HCEC 1CT (cell line): ENCODE data around the gene USP8.
"Not testable (repeated sequence)": the region's sequence is repeated elsewhere in the genome, so short reads cannot be mapped to it uniquely, and the experiment has no call there.

ENCODE experiments used
- DNase-seq: peaks from one replicate; pipeline ENCODE4 v3.0.0-alpha.2; 2017

The USP8 gene

DNA sequence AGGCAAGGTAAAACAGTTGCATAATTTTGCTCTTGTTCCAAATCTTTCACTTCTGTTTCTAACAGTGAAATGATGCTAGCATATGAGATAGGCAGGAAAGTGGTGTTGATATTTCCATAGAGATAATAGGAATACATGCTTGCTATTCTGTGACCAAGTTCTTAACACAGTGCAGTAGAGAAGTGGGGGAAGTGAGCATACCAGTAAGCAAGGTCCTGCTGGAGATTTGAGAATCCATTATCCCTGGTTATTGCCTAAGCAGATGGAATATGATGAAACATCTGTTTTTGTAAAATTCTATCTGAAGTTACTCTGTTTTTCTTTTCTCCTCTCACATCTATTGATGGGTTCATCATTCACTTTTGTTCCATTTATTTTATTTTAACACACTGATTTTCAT lies 28.7 kb downstream of the USP8 start:
- DNase-seq, result peak; percentile 27

GRCh38 chr15:50458348-50459112 lies 34.3 kb downstream of the USP8 start:
- no peak for DNase-seq

DNA sequence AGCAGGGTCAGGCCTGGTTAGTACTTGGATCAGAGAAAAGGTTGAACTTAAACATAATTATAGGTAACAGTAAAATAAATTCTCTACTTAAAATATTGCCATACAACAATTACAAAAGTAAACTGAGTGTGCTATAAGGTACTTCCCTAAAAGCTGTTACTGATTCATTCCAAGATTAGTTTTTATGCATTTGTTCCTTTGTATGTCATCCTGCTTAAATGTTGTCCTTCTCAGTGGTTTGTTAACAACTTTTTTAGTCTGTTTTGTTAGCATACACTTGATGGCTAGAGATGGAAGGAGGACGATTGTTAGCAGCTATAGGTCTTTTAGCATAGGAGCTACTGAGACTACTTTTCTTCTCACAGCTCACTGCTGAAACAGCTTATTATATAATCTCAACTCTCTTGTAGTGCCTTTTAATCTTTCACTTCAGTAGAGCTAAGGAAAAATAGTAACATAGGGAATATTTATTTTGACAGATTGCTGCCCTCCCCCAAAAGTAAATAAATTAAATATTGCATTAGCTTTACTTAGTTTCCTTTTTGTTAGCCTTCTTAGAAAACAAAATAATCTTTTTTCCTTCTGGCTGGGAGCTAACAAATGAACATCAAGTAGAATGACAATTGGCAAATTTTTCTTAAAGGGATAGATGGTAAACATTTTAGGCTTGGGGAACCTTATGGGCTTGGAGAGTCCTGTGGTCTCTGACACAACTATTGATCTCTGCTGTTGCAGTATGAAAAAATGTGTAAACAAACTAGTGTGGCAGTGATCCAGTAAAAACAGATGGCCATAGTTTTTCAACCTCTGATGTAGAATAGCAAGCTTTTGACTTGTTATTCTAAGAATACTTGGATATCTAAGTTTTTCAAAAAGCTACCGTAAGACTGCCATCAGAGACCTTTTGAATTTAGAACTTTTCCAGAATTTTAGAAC lies 39.5 kb downstream of the USP8 start:
- peak; percentile 56 for DNase-seq

DNA sequence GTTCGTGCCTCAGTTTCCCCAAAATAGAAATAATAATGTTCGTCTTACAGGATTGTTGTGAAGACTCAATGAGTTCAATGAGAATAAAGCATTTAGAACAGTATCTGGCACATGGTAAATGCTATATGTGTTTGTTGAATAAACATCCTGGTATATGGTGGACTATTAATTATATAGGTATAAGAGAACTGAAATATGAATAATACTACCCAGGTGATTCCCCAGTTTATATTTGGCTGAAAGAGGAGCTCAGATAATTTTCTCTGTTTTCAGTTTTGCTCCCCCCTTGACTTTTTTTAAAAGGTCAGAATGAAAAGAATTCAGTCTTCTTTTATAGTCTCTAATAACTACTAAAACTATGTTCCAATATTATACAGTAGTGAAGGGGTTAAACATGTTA lies 46.9 kb downstream of the USP8 start:
- DNase-seq, result no peak

- no peak for DNase-seq
These were observed 51.9 kb downstream of the USP8 start for GRCh38 chr15:50476143-50476542.

GRCh38 chr15:50484781-50485180 lies 60.6 kb downstream of the USP8 start:
- no peak for DNase-seq

- DNase-seq, result no peak
These were observed 61.2 kb downstream of the USP8 start for GRCh38 chr15:50485389-50485788.

DNA sequence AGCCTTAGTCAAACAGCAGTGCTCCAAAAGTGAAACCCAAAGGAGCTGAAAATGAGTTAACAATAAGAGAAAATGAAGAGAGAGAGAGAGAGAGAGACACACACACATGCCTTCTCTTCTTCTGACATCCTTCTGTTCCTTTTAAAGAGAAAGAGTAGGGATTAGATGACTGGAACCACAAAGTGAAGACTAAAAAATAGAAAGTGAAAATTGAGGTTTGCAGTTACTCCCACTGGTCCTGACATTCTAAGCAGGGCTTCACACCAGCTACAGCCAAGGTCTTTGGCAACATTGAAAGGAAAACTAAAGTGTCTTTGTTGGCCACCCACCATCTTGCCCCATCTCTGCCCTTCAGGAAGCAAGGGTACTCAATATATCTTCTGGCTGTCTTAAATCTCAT lies 63.1 kb downstream of the USP8 start:
- DNase-seq, result no peak

GRCh38 chr15:50493625-50494024 lies 69.4 kb downstream of the USP8 start:
- no peak for DNase-seq

- DNase-seq, result not testable (repeated sequence)
These were observed 70.3 kb downstream of the USP8 start for GRCh38 chr15:50494547-50494946.

- DNase-seq, result no peak
These were observed 72.5 kb downstream of the USP8 start for GRCh38 chr15:50496692-50497091.

DNA sequence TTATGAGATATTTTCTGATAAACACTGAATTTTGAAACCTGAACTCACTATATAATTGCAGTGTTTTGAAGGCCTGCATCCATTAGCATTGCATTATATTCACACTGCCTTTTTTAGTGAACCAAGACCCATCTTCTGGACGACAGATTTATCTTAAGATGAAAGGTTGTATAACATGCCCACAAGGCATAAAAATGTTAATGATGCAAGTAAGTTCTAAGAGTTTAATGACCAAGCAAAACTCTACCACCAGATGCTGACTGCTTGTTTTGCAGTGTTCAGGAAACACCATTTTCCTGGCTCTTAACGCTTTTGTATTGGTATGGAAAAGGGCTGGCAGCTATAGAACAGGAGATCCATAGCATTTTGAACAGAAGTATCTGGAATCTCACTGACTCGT lies 76.1 kb downstream of the USP8 start:
- DNase-seq, result no peak

- DNase-seq, result no peak
These were observed 77.6 kb downstream of the USP8 start for GRCh38 chr15:50501815-50502214.

DNA sequence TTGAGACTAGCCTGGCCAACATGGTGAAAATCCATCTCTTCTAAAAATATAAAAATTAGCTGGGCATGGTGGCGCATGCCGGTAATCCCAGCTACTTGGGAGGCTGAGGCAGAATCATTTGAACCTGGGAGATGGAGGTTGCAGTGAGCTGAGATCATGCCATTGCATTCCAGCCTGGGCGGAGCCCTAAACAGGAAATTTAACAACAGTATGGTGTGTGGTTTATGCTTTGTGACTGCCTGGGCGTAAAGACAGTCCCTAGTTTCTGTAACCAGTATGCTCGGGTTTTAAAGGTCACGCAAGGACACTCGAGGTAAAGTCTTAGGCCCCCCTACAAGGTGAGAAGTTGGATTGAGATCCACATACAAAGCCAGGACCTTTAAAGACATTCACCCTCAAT lies 78.9 kb downstream of the USP8 start:
- DNase-seq, result no peak

- DNase-seq, result not testable (repeated sequence)
These were observed 81.5 kb downstream of the USP8 start for GRCh38 chr15:50505656-50506055.

- DNase-seq, result peak; percentile 6
These were observed 81.9 kb downstream of the USP8 start for GRCh38 chr15:50506121-50506520.

GRCh38 chr15:50513001-50513400 lies 88.8 kb downstream of the USP8 start:
- DNase-seq, result no peak

GRCh38 chr15:50519740-50520425 lies 95.7 kb downstream of the USP8 start:
- DNase-seq, result no peak

- DNase-seq, result no peak
These were observed 99.6 kb downstream of the USP8 start for GRCh38 chr15:50523851-50524251.

- no peak for DNase-seq
These were observed 107.0 kb downstream of the USP8 start for GRCh38 chr15:50531163-50531562.

DNA sequence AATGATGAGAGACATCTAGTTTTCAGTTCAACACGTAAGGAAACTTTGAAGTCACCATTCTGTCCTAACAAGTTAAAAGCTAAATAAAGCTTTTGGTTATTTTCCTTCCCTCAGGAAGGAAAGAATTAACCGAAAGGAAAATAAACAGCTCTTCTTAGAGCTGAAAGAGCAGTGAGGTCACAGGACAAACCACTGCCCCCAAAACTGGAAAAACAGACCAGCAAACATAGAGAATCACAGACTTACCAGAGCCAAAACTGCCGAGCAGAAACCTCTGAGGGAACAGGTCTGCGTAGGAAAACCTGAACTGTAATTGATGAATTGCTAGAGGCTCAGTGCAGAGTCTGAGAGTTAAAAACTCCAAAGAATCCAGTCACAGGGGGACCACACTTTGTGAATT lies 107.6 kb downstream of the USP8 start:
- no peak for DNase-seq

GRCh38 chr15:50542887-50543210 lies 118.6 kb downstream of the USP8 start:
- peak; percentile 33 for DNase-seq

GRCh38 chr15:50543556-50543955 lies 119.4 kb downstream of the USP8 start:
- no peak for DNase-seq

- DNase-seq, result no peak
These were observed 120.2 kb downstream of the USP8 start for GRCh38 chr15:50544368-50544767.
